GM12873 (cell line): ENCODE measurements around the gene CUL7.

Experiments used
- CTCF ChIP-seq: IDR thresholded peaks from 2 replicates; pipeline ENCODE4 v1.5.1; 2012; ENCODE audit warnings: low read depth, mild to moderate bottlenecking, moderate library complexity, low read length, control low read depth; ENCODE audit not compliant: insufficient read depth; ENCODE audit errors: missing control alignments

The CUL7 gene

GRCh38 chr6:43052842-43053544, 658 bp downstream of the CUL7 start:
- no peak for TF ChIP-seq CTCF

- TF ChIP-seq CTCF: no peak
Measured at GRCh38 chr6:43052225-43052841, 1.3 kb downstream of the CUL7 start.

GRCh38 chr6:43050981-43051380, 2.7 kb downstream of the CUL7 start:
- TF ChIP-seq CTCF: no peak

GRCh38 chr6:43047998-43048397, 5.7 kb downstream of the CUL7 start:
- TF ChIP-seq CTCF: no peak

- no peak for TF ChIP-seq CTCF
Measured at GRCh38 chr6:43045371-43045930, 8.2 kb downstream of the CUL7 start.

GRCh38 chr6:43043310-43043709, 10.3 kb downstream of the CUL7 start:
- TF ChIP-seq CTCF: no peak

- no peak for TF ChIP-seq CTCF
Measured at GRCh38 chr6:43040542-43041257, 13.0 kb downstream of the CUL7 start.
